OCI-LY3 (cell line): ENCODE data around the gene PTTG1IP.

Experiments
- EZH2phosphoT487 ChIP-seq: fragments of 200-600 bp; shearing (Covaris generic); IDR thresholded peaks from 2 replicates; pipeline ENCODE4 v1.6.1; 2018; ENCODE audit warnings: antibody characterized with exemption, mixed run types, low read depth
- TF ChIP-seq, protein P1 (sequence below): fragments of 200-600, 300-600 bp; sonication (generic); IDR thresholded peaks from 2 replicates; pipeline ENCODE4 v1.5.1; 2014; ENCODE audit warnings: antibody characterized with exemption, low read length, low read depth

DNA sequence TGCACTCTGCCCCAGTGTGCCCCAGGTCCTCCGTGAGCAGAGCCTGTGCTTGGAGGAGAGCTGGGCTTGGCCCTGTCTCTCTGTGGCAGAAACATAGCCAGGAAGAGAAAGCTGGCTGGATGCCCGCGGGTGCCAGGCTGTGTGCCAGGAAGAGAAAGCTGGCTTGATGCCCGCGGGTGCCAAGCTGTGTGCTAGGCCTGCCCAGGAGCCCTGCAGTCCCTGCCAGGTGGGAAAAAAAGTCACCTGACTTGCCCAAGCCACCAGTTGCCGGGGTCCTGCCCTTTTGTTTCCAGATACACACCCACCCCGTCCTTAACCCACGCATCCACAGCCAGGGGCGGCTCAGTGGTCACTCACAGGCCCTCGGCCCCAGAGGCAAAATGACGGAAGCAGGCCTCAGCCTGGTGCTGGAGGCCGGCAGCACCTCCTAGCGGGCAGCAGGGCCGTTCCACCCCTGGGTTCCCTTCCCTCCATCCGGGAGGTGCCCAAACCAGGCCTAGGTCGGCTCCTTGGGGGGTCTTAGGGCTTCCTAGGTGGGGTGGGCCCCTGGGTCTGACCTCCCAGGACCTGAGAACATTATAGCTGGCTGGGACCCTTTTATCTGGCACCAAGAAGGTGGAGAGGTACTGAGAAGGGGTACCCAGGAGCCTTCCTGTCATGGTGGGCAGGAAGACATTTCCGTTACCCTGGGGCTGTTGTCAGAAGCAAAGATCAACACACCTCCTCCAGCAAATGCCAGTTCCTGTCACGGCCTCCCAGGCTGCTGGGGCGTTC, 38.1 kb upstream of the PTTG1IP start:
- TF ChIP-seq, protein P1, sequence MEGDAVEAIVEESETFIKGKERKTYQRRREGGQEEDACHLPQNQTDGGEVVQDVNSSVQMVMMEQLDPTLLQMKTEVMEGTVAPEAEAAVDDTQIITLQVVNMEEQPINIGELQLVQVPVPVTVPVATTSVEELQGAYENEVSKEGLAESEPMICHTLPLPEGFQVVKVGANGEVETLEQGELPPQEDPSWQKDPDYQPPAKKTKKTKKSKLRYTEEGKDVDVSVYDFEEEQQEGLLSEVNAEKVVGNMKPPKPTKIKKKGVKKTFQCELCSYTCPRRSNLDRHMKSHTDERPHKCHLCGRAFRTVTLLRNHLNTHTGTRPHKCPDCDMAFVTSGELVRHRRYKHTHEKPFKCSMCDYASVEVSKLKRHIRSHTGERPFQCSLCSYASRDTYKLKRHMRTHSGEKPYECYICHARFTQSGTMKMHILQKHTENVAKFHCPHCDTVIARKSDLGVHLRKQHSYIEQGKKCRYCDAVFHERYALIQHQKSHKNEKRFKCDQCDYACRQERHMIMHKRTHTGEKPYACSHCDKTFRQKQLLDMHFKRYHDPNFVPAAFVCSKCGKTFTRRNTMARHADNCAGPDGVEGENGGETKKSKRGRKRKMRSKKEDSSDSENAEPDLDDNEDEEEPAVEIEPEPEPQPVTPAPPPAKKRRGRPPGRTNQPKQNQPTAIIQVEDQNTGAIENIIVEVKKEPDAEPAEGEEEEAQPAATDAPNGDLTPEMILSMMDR = peak; percentile 34
- TF ChIP-seq EZH2phosphoT487 = no peak
